Mammary epithelial cell (primary cell): ENCODE data around the gene ARHGEF38.

Experiments used
- CTCF ChIP-seq, 2 donors: IDR thresholded peaks in 1 of 2; conservative IDR thresholded peaks in 1 of 2; 2 replicates each; pipeline ENCODE4 v1.5.1; 2011 to 2012; ENCODE audit warnings: inconsistent platforms in 2 of 2, low read length in 2 of 2, mild to moderate bottlenecking in 2 of 2, control low read depth in 1 of 2, low read depth in 1 of 2; ENCODE audit not compliant: insufficient read depth in 1 of 2; ENCODE audit errors: extremely low read depth in 1 of 2
- EZH2 ChIP-seq: IDR thresholded peaks from 2 replicates; pipeline ENCODE4 v1.6.1; 2012; ENCODE audit warnings: low read length, inconsistent platforms, borderline replicate concordance

DNA sequence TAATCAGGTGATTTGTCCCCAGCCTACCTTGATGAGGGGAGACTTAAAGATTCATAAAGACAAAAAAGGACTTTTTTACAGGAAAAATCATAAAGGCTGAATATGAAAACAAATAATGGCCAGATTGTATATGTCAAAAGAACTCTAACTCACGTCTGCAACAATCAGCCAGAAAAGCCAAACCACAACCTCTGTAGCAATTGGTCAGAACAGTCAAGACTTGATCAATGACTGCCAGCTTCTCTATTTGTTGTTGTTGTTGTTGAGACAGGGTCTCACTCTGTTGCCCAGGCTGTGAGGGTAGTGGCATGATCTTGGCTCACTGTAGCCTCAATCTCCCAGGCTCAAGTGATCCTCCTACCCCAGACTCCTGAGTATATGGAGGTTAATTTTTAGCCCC, 42.7 kb upstream of the ARHGEF38 start:
- no peak for TF ChIP-seq CTCF (conservative IDR thresholded peaks at IDR 0.05 in 1 of 2, IDR thresholded peaks at IDR 0.05 in 1 of 2; ENCODE audit: extremely low read depth in 1 of 2, insufficient read depth in 1 of 2, low read depth in 1 of 2, low read length in 2 of 2)
- TF ChIP-seq EZH2, result no peak
